ENCODE measurements around the gene TULP1. TPM values are rescaled to one million over a fixed set of nuclear protein-coding genes. Genes with fewer than 3 reads are reported as not detected.

The TULP1 gene
- total and polyA plus RNA-seq, 2 of the 4 experiments (the other 2 are of a cell fraction) = not detected

DNA sequence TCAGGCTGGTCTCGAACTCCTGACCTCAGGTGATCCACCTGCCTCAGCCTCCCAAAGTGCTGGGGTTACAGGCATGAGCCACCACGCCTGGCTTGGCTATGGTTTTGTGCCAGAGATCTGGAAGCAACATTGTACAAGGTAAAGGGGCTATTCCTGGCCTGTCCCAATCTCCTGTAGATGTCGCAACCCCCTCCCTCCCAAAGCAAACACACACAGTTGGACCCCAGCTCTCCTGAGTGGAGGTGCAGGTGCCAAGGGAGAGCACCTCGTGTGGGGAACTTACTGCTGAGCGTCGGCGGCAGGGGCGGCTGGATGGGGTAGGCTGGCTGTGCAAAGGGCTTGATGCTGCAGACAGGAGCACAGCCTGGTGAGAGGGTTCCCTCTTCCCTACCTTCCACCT, 35.7 kb downstream of the TULP1 start:
- TF ChIP-seq, protein P1, sequence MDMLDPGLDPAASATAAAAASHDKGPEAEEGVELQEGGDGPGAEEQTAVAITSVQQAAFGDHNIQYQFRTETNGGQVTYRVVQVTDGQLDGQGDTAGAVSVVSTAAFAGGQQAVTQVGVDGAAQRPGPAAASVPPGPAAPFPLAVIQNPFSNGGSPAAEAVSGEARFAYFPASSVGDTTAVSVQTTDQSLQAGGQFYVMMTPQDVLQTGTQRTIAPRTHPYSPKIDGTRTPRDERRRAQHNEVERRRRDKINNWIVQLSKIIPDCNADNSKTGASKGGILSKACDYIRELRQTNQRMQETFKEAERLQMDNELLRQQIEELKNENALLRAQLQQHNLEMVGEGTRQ (IDR thresholded peaks at IDR 0.05; ENCODE audit: low read depth, low read length) = no peak
- no peak for TF ChIP-seq FOS (IDR thresholded peaks at IDR 0.05; ENCODE audit: low read depth, low read length)
- TF ChIP-seq CEBPB (IDR thresholded peaks at IDR 0.05; ENCODE audit: low read depth, low read length) = peak; percentile 56; the same call in 1 of the 2 replicates
- H2BK5ac ChIP-seq (ENCODE audit: low read depth, low read length, poor library complexity, severe bottlenecking) = no peak overlapping the region
- WGBS, 2 experiments (ENCODE audit: extremely low coverage in 2 of 2, insufficient read length in 1 of 2) = no CpG with 5 or more reads among the region's 8 CpGs
- no peak overlapping the region for H2AK5ac ChIP-seq (ENCODE audit: low read depth, low read length)
- H4K5ac ChIP-seq (ENCODE audit: low read depth, low read length) = no peak overlapping the region
- peaks cover 60% of the 10 kb centered on the region for H3K36me3 ChIP-seq (ENCODE audit: control insufficient read depth, insufficient read depth, low read length)
- no peak for DNase-seq
- no peaks in the 10 kb centered on the region for H3K9me3 ChIP-seq (ENCODE audit: control insufficient read depth, insufficient read depth, low read length)
- no peak overlapping the region for H4K91ac ChIP-seq (ENCODE audit: insufficient read depth, low read depth, low read length)
- in situ Hi-C loops (cut with MboI; ENCODE audit: low sequenced_read_pairs) (no loop called here), intact Hi-C loops (cut with micrococcal nuclease) (no loop called here), dilution Hi-C loops (cut with HindIII; ENCODE audit: low sequenced_read_pairs, unreplicated experiment) (no loop called here)
- no peak overlapping the region for H2AFZ ChIP-seq (replicated peaks; ENCODE audit: low read length, poor library complexity)
- 0 out of 2 replicates have a peak, but pooled peaks cover 6% of the 10 kb centered on the region for H3K9me1 ChIP-seq (ENCODE audit: insufficient read depth, low read length)
- H3K79me1 ChIP-seq (ENCODE audit: low read depth in 1 of 2, low read length in 2 of 2) = peaks cover 11 to 41% of the 10 kb centered on the region in 2 experiments
- no peak overlapping the region for H4K8ac ChIP-seq (ENCODE audit: low read depth in 2 of 2, low read length in 2 of 2)
- ChIA-PET CTCF (interaction anchor here (1.0 kb wide), 1 partner anchor 23 kb away, joined by 8 read pairs; no protein-coding TSS in a partner anchor), POLR2A (ENCODE audit: unreplicated experiment) (no interaction called here)
- no peak overlapping the region for H3K4me2 ChIP-seq (ENCODE audit: low read depth, low read length)
- H3K23ac ChIP-seq (ENCODE audit: low read depth, low read length) = no peak overlapping the region
- no peak overlapping the region for H2BK20ac ChIP-seq (ENCODE audit: low read depth, low read length)
- H4K20me1 ChIP-seq (ENCODE audit: insufficient read depth, low read length) = peaks cover 42% of the 10 kb centered on the region
- no peaks in the 10 kb centered on the region for H3K27me3 ChIP-seq (ENCODE audit: control insufficient read depth, insufficient read depth, low read length)
- no peak overlapping the region for H3K4ac ChIP-seq (ENCODE audit: low read depth, low read length)
- no peak overlapping the region for H2BK15ac ChIP-seq (ENCODE audit: low read depth, low read length)
- no peak overlapping the region for H3K56ac ChIP-seq (ENCODE audit: extremely low read depth, insufficient read depth, low read length)
- no TSS peak for BruUV-seq (replicated peaks)
- no peak overlapping the region for H3K14ac ChIP-seq (replicated peaks; ENCODE audit: low read depth, low read length)
- no peak for ATAC-seq (ENCODE audit: low read depth)
- no peak overlapping the region for H2AK9ac ChIP-seq (replicated peaks; ENCODE audit: low read depth, low read length, poor library complexity)
- no peak overlapping the region for H3K18ac ChIP-seq (ENCODE audit: low read depth, low read length)
- peaks cover 2% of the 10 kb centered on the region for H3K4me1 ChIP-seq (ENCODE audit: control insufficient read depth, insufficient read depth, low read length)
- H3K4me3 ChIP-seq (ENCODE audit: insufficient read depth, low read depth, low read length) = no peak overlapping the region
- no peak overlapping the region for H2BK120ac ChIP-seq (ENCODE audit: low read depth, low read length)
- no peak overlapping the region for H3K27ac ChIP-seq (ENCODE audit: insufficient read depth, low read length)
- H3K9ac ChIP-seq (ENCODE audit: low read depth, low read length) = no peak overlapping the region

Data from IMR-90 (cell line).